ENCODE results near the gene CYRIA.

DNA sequence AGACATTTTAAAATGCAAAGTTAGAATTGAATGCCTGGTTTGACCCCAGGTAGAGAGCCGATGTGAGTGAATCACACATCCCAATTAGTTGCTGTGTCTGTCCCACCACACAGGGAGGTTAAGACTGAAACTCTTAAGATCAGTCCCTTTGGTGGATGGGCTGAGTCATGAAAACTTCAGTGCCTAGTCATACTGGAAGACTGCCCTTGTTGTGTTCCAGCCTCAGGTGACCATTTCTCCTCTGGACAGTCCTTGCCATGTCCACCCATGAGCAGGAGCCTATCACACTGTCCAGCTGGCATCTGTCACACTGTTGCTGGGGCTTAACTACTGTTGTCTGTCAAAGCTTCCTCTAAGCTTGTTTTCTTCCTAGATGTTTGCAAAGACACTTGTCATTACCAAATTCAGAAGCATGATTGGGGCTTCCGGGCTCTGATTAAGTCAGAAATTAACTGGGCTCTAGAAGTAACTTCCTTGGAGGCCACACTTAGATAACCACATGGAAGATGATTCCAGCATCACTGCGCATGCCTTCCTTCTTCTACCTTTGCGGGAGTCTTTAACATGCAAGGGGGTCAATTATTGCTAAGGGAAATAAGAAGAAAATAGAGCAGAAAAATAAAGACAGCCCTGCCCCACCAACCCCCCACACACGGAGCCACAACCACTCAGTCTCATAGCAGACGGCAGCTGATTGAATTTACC is 21.3 kb downstream of the CYRIA start:
- TF ChIP-seq CTCF (IDR thresholded peaks at IDR 0.05) (no peak), POLR2A (IDR thresholded peaks at IDR 0.05) (no peak), POLR2AphosphoS5 (IDR thresholded peaks at IDR 0.05) (no peak)

All from breast epithelium (tissue), 3 donors.